RWPE2 (cell line): Measurements from ENCODE around the gene AQP11.

ENCODE experiments used
- ATAC-seq: fragments of 200-7000 bp; cut with Tn5 transposase; 3 replicates; pipeline ENCODE4 v1.9.1; 2021; ENCODE audit warnings: low read depth
- DNase-seq: peaks from one replicate; pipeline ENCODE4 v3.0.0-alpha.2; 2020; ENCODE audit warnings: low spot score
- H3K27ac ChIP-seq: fragments of 450-650 bp; 2 replicates; pipeline ENCODE4 v1.5.1; 2017; ENCODE audit warnings: mild to moderate bottlenecking; ENCODE audit not compliant: poor library complexity, severe bottlenecking
- H3K27me3 ChIP-seq: fragments of 250-450 bp; sonication (Bioruptor Pico); 2 replicates; pipeline ENCODE4 v1.5.1; 2021; ENCODE audit warnings: mild to moderate bottlenecking, moderate library complexity; ENCODE audit not compliant: insufficient read depth, poor library complexity, severe bottlenecking
- H3K36me3 ChIP-seq: fragments of 250-450 bp; sonication (Bioruptor Pico); 2 replicates; pipeline ENCODE4 v1.5.1; 2020; ENCODE audit warnings: low read depth, mild to moderate bottlenecking, moderate library complexity
- H3K4me1 ChIP-seq: fragments of 250-450 bp; sonication (Bioruptor Pico); 2 replicates; pipeline ENCODE4 v1.5.1; 2021; ENCODE audit warnings: mild to moderate bottlenecking, moderate library complexity; ENCODE audit not compliant: insufficient read depth, poor library complexity, severe bottlenecking
- H3K4me3 ChIP-seq: fragments of 250-450 bp; sonication (Bioruptor Pico); 2 replicates; pipeline ENCODE4 v1.5.1; 2021; ENCODE audit warnings: mild to moderate bottlenecking, moderate library complexity; ENCODE audit not compliant: severe bottlenecking
- H3K9me3 ChIP-seq: fragments of 250-450 bp; sonication (Bioruptor Pico); 2 replicates; pipeline ENCODE4 v1.5.1; 2021; ENCODE audit warnings: mild to moderate bottlenecking, moderate library complexity; ENCODE audit not compliant: severe bottlenecking
- CTCF ChIP-seq: fragments of 450-650 bp; IDR thresholded peaks from one replicate; pipeline ENCODE4 v1.5.1; 2017; ENCODE audit warnings: mild to moderate bottlenecking, moderate library complexity; ENCODE audit not compliant: poor library complexity, severe bottlenecking

Gene AQP11

GRCh38 chr11:77647654-77648305, 58.0 kb downstream of the AQP11 start:
- Histone ChIP-seq H3K4me3 (no peak overlapping the region), H3K36me3 (no peaks in the 10 kb centered on the region), H3K4me1 (peaks cover 8% of the 10 kb centered on the region), H3K9me3 (no peaks in the 10 kb centered on the region), H3K27ac (no peak overlapping the region), H3K27me3 (no peaks in the 10 kb centered on the region)
- no peak for TF ChIP-seq CTCF
- ATAC-seq = no peak
- no peak for DNase-seq

GRCh38 chr11:77650123-77650522, 60.4 kb downstream of the AQP11 start:
- H3K4me1 ChIP-seq = no peaks in the 10 kb centered on the region

GRCh38 chr11:77654770-77655434, 65.1 kb downstream of the AQP11 start:
- H3K9me3 ChIP-seq = no peaks in the 10 kb centered on the region
- DNase-seq (no peak), ATAC-seq (no peak)
- no peaks in the 10 kb centered on the region for H3K27me3 ChIP-seq
- H3K4me1 ChIP-seq = no peaks in the 10 kb centered on the region
- H3K27ac ChIP-seq = no peak overlapping the region
- no peak for TF ChIP-seq CTCF
- H3K36me3 ChIP-seq = no peaks in the 10 kb centered on the region
- no peak overlapping the region for H3K4me3 ChIP-seq

More at GRCh38 chr11:77650123-77650522, 60.4 kb downstream of the AQP11 start:
- DNase-seq = no peak
- no peaks in the 10 kb centered on the region for H3K9me3 ChIP-seq
- no peaks in the 10 kb centered on the region for H3K36me3 ChIP-seq
- no peaks in the 10 kb centered on the region for H3K27me3 ChIP-seq
- no peak for TF ChIP-seq CTCF
- no peak for ATAC-seq
- H3K4me3 ChIP-seq = no peak overlapping the region
- no peak overlapping the region for H3K27ac ChIP-seq

GRCh38 chr11:77656362-77656761, 66.6 kb downstream of the AQP11 start:
- DNase-seq (no peak), ATAC-seq (no peak)
- no peaks in the 10 kb centered on the region for H3K4me1 ChIP-seq
- H3K27ac ChIP-seq = no peak overlapping the region
- no peaks in the 10 kb centered on the region for H3K36me3 ChIP-seq
- H3K4me3 ChIP-seq = no peak overlapping the region
- no peaks in the 10 kb centered on the region for H3K9me3 ChIP-seq
- TF ChIP-seq CTCF = no peak
- H3K27me3 ChIP-seq = no peaks in the 10 kb centered on the region
